Esophagus squamous epithelium (tissue), 5 donors: ENCODE results near the gene EXOC1L. TPM values are rescaled to one million over a fixed set of nuclear protein-coding genes. Genes with fewer than 3 reads are reported as not detected.

Experiments
- DNase-seq: peaks from one replicate; lab custom pipeline; 2025; lab: John Stamatoyannopoulos, UW
- H3K27ac ChIP-seq, 4 donors: fragments of 200-600 bp; sonication (generic); one replicate each; pipeline ENCODE4 v1.5.1; 2016 to 2019; ENCODE audit warnings: mild to moderate bottlenecking in 1 of 4
- H3K27me3 ChIP-seq, 4 donors: fragments of 200-600 bp; sonication (generic); 1 replicate in 3 of 4; 2 replicates in 1 of 4; pipeline versions ENCODE4 v1.5.1 to v1.6.0; 2017 to 2021; ENCODE audit warnings: antibody characterized with exemption in 1 of 4
- H3K36me3 ChIP-seq, 3 donors: fragments of 200-600 bp; sonication (generic); one replicate each; pipeline ENCODE4 v1.5.1; 2016 to 2019
- H3K4me1 ChIP-seq, 3 donors: fragments of 200-600 bp; sonication (generic); one replicate each; pipeline ENCODE4 v1.5.1; 2017 to 2019
- H3K4me3 ChIP-seq, 4 donors: fragments of 200-600 bp; sonication (generic); 1 replicate in 3 of 4; 2 replicates in 1 of 4; pipeline ENCODE4 v1.5.1; 2016 to 2019; ENCODE audit warnings: mild to moderate bottlenecking in 2 of 4, moderate library complexity in 1 of 4
- H3K9me3 ChIP-seq, 3 donors: fragments of 200-600 bp; sonication (generic); one replicate each; pipeline ENCODE4 v1.5.1; 2016 to 2019
- CTCF ChIP-seq, 6 experiments: fragments of 450-650 bp in 4 of 6; fragments of 200-600 bp in 2 of 6; sonication (generic) in 2 of 6; IDR thresholded peaks; one replicate each; pipeline ENCODE4 v1.5.1; 2016 to 2019; ENCODE audit warnings: antibody characterized with exemption in 6 of 6, mild to moderate bottlenecking in 4 of 6, moderate library complexity in 4 of 6
- POLR2A ChIP-seq, 4 donors: fragments of 450-650 bp; IDR thresholded peaks; one replicate each; pipeline ENCODE4 v1.6.1; 2017; ENCODE audit warnings: antibody characterized with exemption in 4 of 4, mild to moderate bottlenecking in 4 of 4, moderate library complexity in 3 of 4
- WGBS, 2 donors: methylation state at CpG; one replicate each; pipeline ENCODE4 v1.1.5; 2018; 5-methylcytosine and 5-hydroxymethylcytosine counted together
- intact Hi-C: fragments of 100-400 bp; cut with DNase I; formaldehyde crosslinking; loops from one replicate; pipeline ENCODE4 v1.15.0; 2022
- small RNA-seq, 4 donors: library from RNA; depleted of rRNA; stranded (forward); fragments of <200 nt; gene quantifications; one replicate each; pipeline ENCODE3, GENCODE V24; 2016
- total RNA-seq, 4 donors: library from RNA; depleted of rRNA; stranded (reverse); fragments of >200 nt; gene quantifications; one replicate each; pipeline ENCODE4 v1.1.0, GENCODE V29; 2016
- donor health status: DM: yes; HTN: yes; CAD: no.

The EXOC1L gene
- total RNA-seq, 4 donors from 2014 or later = not detected

- DNase-seq = no peak
- H3K27ac ChIP-seq = no peak overlapping the region
- peaks cover 1 to 78% (median 10%) of the 10 kb centered on the region in 3 donors for H3K36me3 ChIP-seq
- intact Hi-C loops = no loop called here
- WGBS, 2 donors = 74 to 93% methylated on average over 2 of the region's 2 CpGs
- TF ChIP-seq CTCF (IDR thresholded peaks at IDR 0.05) (no peak), POLR2A (IDR thresholded peaks at IDR 0.05) (no peak)
- H3K4me3 ChIP-seq = no peak overlapping the region
- no peaks in the 10 kb centered on the region for H3K27me3 ChIP-seq
- no peaks in the 10 kb centered on the region for H3K4me1 ChIP-seq
- H3K9me3 ChIP-seq = no peaks in the 10 kb centered on the region
Observed at GRCh38 chr4:55884093-55884850, 64.7 kb downstream of the EXOC1L start.

GRCh38 chr4:55884851-55885219, 65.2 kb downstream of the EXOC1L start:
- Histone ChIP-seq H3K4me3 (no peak overlapping the region), H3K27me3 (no peaks in the 10 kb centered on the region), H3K27ac (no peak overlapping the region), H3K4me1 (no peaks in the 10 kb centered on the region), H3K9me3 (no peaks in the 10 kb centered on the region), H3K36me3 (peaks cover 0 to 78% (median 8%) of the 10 kb centered on the region in 3 donors)
- TF ChIP-seq CTCF (IDR thresholded peaks at IDR 0.05) (no peak), POLR2A (IDR thresholded peaks at IDR 0.05) (no peak)
- intact Hi-C loops = no loop called here
- DNase-seq = no peak
- WGBS, 2 donors = 89 to 95% methylated on average over 1 of the region's 1 CpG

Small RNAs within 50 kb of the gene (small RNA-seq; reads per million reads assigned to genes)
- gene RNU6-276P = 0 reads per million in 4 donors
- gene RNU6-652P = 0 reads per million in 4 donors

Other genes with a start within 250 kb of the EXOC1L start
- gene PDCL2, start 227.5 kb upstream of the EXOC1L start, total RNA-seq = 1 to 10 TPM in 1 of 4 donors, not detected in 3; 1.5 TPM
- gene NMU, start 183.5 kb upstream of the EXOC1L start, total RNA-seq = 100 to 1,000 TPM; 110 to 137 (median 116) TPM
- 10 to 100 TPM; 28.5 to 43.7 (median 41.7) TPM for gene EXOC1, start 33.9 kb downstream of the EXOC1L start, total RNA-seq
- gene CEP135, start 129.2 kb downstream of the EXOC1L start, total RNA-seq = 1 to 10 TPM; 2.3 to 8.4 (median 5.2) TPM